Mesenchymal stem cell (in vitro differentiated cells and primary cell): ENCODE measurements around the gene BRME1.

Experiments
- DNase-seq: peaks from one replicate; pipeline ENCODE4 v3.0.0-alpha.2; 2013
- H2AFZ ChIP-seq: one replicate; pipeline ENCODE4 v1.6.1; 2013; ENCODE audit warnings: low read depth, mild to moderate bottlenecking, control low read depth, inconsistent platforms, low read length, moderate library complexity
- H2AK5ac ChIP-seq: 2 replicates; pipeline ENCODE4 v1.6.1; 2013; ENCODE audit warnings: low read length, moderate library complexity, mild to moderate bottlenecking, inconsistent platforms; ENCODE audit not compliant: severe bottlenecking
- H2BK120ac ChIP-seq: one replicate; pipeline ENCODE4 v1.6.1; 2013; ENCODE audit warnings: low read depth, mild to moderate bottlenecking, inconsistent platforms, low read length, moderate library complexity
- H2BK12ac ChIP-seq, 2 experiments: one replicate each; pipeline ENCODE4 v1.6.1; 2013; ENCODE audit warnings: inconsistent platforms in 2 of 2, low read length in 2 of 2, mild to moderate bottlenecking in 2 of 2, moderate library complexity in 2 of 2, control low read depth in 1 of 2
- H2BK15ac ChIP-seq: one replicate; pipeline ENCODE4 v1.6.1; 2013; ENCODE audit warnings: mild to moderate bottlenecking, low read depth, inconsistent platforms; ENCODE audit not compliant: poor library complexity, severe bottlenecking
- H2BK5ac ChIP-seq: 2 replicates; pipeline ENCODE4 v1.6.1; 2013; ENCODE audit warnings: low read depth, mild to moderate bottlenecking, low read length, control low read depth, inconsistent platforms; ENCODE audit not compliant: poor library complexity, severe bottlenecking
- H3K14ac ChIP-seq, 2 experiments: one replicate each; pipeline ENCODE4 v1.6.1; 2013; ENCODE audit warnings: inconsistent platforms in 2 of 2, low read length in 2 of 2, control low read depth in 1 of 2, mild to moderate bottlenecking in 1 of 2, moderate library complexity in 1 of 2
- H3K18ac ChIP-seq, 2 experiments: one replicate each; pipeline ENCODE4 v1.6.1; 2013; ENCODE audit warnings: inconsistent platforms in 2 of 2, low read length in 2 of 2, control low read depth in 1 of 2, low read depth in 1 of 2, mild to moderate bottlenecking in 1 of 2
- H3K23ac ChIP-seq, 2 experiments: one replicate each; pipeline ENCODE4 v1.6.1; 2013; ENCODE audit warnings: inconsistent platforms in 2 of 2, low read length in 2 of 2, mild to moderate bottlenecking in 2 of 2, moderate library complexity in 2 of 2, control low read depth in 1 of 2
- H3K27ac ChIP-seq: 2 replicates; pipeline ENCODE4 v1.5.1; 2013; ENCODE audit warnings: mild to moderate bottlenecking, moderate library complexity, low read length, control low read depth, inconsistent platforms; ENCODE audit not compliant: poor library complexity, severe bottlenecking
- H3K27me3 ChIP-seq, 2 experiments: 2 replicates each; pipeline versions ENCODE4 v1.6.1 to v1.7.0; 2013; ENCODE audit warnings: low read length in 2 of 2, mild to moderate bottlenecking in 2 of 2, moderate library complexity in 2 of 2, control low read depth in 1 of 2, inconsistent platforms in 1 of 2; ENCODE audit not compliant: control insufficient read depth in 1 of 2, insufficient read depth in 1 of 2
- H3K36me3 ChIP-seq, 2 experiments: 2 replicates each; pipeline versions ENCODE4 v1.6.1 to v1.7.0; 2013; ENCODE audit warnings: low read length in 2 of 2, control low read depth in 1 of 2, inconsistent platforms in 1 of 2, low read depth in 1 of 2, mild to moderate bottlenecking in 1 of 2; ENCODE audit not compliant: insufficient read depth in 2 of 2, control insufficient read depth in 1 of 2
- H3K4ac ChIP-seq, 2 experiments: one replicate each; pipeline ENCODE4 v1.6.1; 2013; ENCODE audit warnings: inconsistent platforms in 2 of 2, low read length in 2 of 2, mild to moderate bottlenecking in 2 of 2, moderate library complexity in 2 of 2, control low read depth in 1 of 2, low read depth in 1 of 2
- H3K4me1 ChIP-seq: 2 replicates; pipeline ENCODE4 v1.6.1; 2013; ENCODE audit warnings: low read depth, low read length, control low read depth; ENCODE audit not compliant: control insufficient read depth, insufficient read depth
- H3K4me2 ChIP-seq: 2 replicates; pipeline ENCODE4 v1.6.1; 2013; ENCODE audit warnings: low read length, mild to moderate bottlenecking, inconsistent platforms; ENCODE audit not compliant: poor library complexity, severe bottlenecking
- H3K4me3 ChIP-seq, 2 experiments: 2 replicates each; pipeline versions ENCODE4 v1.5.1 to v1.7.0; 2013; ENCODE audit warnings: low read length in 2 of 2, mild to moderate bottlenecking in 2 of 2, control low read depth in 1 of 2, low read depth in 1 of 2; ENCODE audit not compliant: insufficient read depth in 1 of 2
- H3K79me1 ChIP-seq: replicated peaks from 2 replicates; pipeline ENCODE4 v1.6.1; 2013; ENCODE audit warnings: mild to moderate bottlenecking, control low read depth, low read length, inconsistent platforms; ENCODE audit not compliant: poor library complexity, severe bottlenecking
- H3K9ac ChIP-seq: 2 replicates; pipeline ENCODE4 v1.7.0; 2013; ENCODE audit warnings: mild to moderate bottlenecking, low read length, moderate library complexity
- H3K9me3 ChIP-seq: 2 replicates; pipeline ENCODE4 v1.7.0; 2013; ENCODE audit warnings: mild to moderate bottlenecking, low read length; ENCODE audit not compliant: control insufficient read depth
- H4K8ac ChIP-seq: one replicate; pipeline ENCODE4 v1.6.1; 2013; ENCODE audit warnings: inconsistent platforms, mild to moderate bottlenecking, low read length, moderate library complexity
- H4K91ac ChIP-seq: one replicate; pipeline ENCODE4 v1.6.1; 2013; ENCODE audit warnings: mild to moderate bottlenecking, low read length, inconsistent platforms
- WGBS: methylation state at CpG from one replicate; pipeline ENCODE4 v1.1.7; 2013; ENCODE audit warnings: mixed read lengths; 5-methylcytosine and 5-hydroxymethylcytosine counted together

The BRME1 gene

DNA sequence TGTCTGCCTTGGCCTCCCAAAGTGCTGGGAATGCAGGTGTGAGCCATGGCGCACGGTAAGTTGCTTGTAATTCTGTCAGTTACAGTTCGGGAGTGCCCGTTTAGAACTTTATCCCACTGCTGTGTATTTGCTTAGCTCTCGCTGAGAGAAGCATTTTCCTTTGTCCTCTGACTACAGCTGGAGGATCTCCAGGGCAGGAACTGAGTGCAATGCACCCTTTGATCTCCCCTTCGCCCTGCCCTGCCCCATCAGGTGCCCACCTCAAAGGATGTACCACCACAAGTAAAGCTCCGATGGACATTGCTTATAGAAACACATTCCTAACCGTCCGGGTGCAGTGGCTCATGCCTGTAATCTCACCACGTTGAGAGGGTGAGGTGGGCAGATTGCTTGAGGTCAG lies 6.5 kb downstream of the BRME1 start:
- Histone ChIP-seq H3K36me3 (no peaks in the 10 kb centered on the region), H2BK5ac (no peak overlapping the region), H3K18ac (no peak overlapping the region), H2AFZ (no peak overlapping the region), H2BK120ac (no peak overlapping the region), H4K8ac (no peak overlapping the region), H2AK5ac (no peak overlapping the region), H3K9ac (no peak overlapping the region), H3K14ac (no peak overlapping the region), H3K4me3 (no peak overlapping the region), H3K79me1 (no peaks in the 10 kb centered on the region), H3K9me3 (no peaks in the 10 kb centered on the region), H2BK15ac (no peak overlapping the region), H2BK12ac (no peak overlapping the region), H3K27ac (no peak overlapping the region), H3K4ac (no peak overlapping the region), H3K4me2 (no peak overlapping the region), H3K27me3 (no peaks in the 10 kb centered on the region), H4K91ac (no peak overlapping the region), H3K4me1 (no peaks in the 10 kb centered on the region), H3K23ac (no peak overlapping the region)
- no peak for DNase-seq
- WGBS = 80% methylated on average over 7 of the region's 10 CpGs

DNA sequence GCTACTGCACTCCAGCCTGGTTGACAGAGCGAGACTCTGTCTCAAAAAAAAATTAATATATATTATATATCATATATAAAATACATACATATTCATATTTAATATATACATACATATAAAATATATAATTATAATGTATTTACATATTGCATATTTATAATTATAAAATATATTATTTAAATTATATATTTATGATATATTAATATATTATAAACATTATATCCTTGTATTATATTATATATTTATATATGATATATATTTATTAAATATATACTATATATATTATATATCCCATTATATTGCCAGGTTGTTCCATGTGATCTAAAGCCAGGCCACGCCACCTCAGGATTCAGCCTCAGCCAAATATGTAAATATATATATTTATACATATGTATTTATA lies 9.7 kb downstream of the BRME1 start:
- Histone ChIP-seq H2BK15ac (no peak overlapping the region), H3K4me2 (no peak overlapping the region), H2AK5ac (no peak overlapping the region), H4K8ac (no peak overlapping the region), H3K27me3 (no peaks in the 10 kb centered on the region), H2BK12ac (no peak overlapping the region), H3K18ac (no peak overlapping the region), H3K9me3 (no peaks in the 10 kb centered on the region), H3K4ac (no peak overlapping the region), H4K91ac (no peak overlapping the region), H3K4me1 (no peaks in the 10 kb centered on the region), H2AFZ (no peak overlapping the region), H3K14ac (no peak overlapping the region), H3K27ac (no peak overlapping the region), H3K79me1 (no peaks in the 10 kb centered on the region), H2BK120ac (no peak overlapping the region), H3K36me3 (no peaks in the 10 kb centered on the region), H2BK5ac (no peak overlapping the region), H3K4me3 (no peak overlapping the region), H3K9ac (no peak overlapping the region), H3K23ac (no peak overlapping the region)
- no peak for DNase-seq
- WGBS = no CpG with 5 or more reads among the region's 2 CpGs

DNA sequence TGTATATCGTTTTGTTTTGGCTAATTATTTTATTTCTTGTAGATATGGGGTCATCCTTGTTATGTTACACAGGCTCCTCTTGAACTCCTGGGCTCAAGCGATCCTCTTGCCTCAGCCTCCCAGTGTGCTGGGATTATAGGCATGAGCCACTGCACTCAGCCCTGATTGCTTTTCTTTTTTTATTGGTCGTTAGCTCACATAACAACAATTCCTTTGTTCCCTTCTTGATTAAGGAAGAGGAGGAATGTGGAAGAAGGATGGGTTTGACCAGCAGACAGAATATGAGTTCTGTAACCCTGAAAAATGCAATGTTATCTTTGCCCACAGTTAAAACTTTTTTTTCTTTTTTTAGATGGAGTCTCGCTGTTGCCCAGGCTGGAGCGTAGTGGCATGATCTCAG lies 11.4 kb downstream of the BRME1 start:
- H3K79me1 ChIP-seq = no peaks in the 10 kb centered on the region
- no peak overlapping the region for H2AFZ ChIP-seq
- H2BK12ac ChIP-seq = no peak overlapping the region
- H3K14ac ChIP-seq = no peak overlapping the region
- no peak overlapping the region for H2AK5ac ChIP-seq
- H3K4me3 ChIP-seq = no peak overlapping the region
- no peaks in the 10 kb centered on the region for H3K9me3 ChIP-seq
- WGBS = 85% methylated on average over 4 of the region's 5 CpGs
- no peak overlapping the region for H2BK120ac ChIP-seq
- no peak overlapping the region for H3K18ac ChIP-seq
- no peak overlapping the region for H3K27ac ChIP-seq
- no peak overlapping the region for H2BK15ac ChIP-seq
- H4K91ac ChIP-seq = no peak overlapping the region
- H3K27me3 ChIP-seq = no peaks in the 10 kb centered on the region
- DNase-seq = no peak
- H3K4me1 ChIP-seq = no peaks in the 10 kb centered on the region
- no peak overlapping the region for H3K4me2 ChIP-seq
- no peak overlapping the region for H4K8ac ChIP-seq
- H2BK5ac ChIP-seq = no peak overlapping the region
- no peak overlapping the region for H3K9ac ChIP-seq
- H3K23ac ChIP-seq = no peak overlapping the region
- H3K4ac ChIP-seq = no peak overlapping the region
- H3K36me3 ChIP-seq = no peaks in the 10 kb centered on the region

DNA sequence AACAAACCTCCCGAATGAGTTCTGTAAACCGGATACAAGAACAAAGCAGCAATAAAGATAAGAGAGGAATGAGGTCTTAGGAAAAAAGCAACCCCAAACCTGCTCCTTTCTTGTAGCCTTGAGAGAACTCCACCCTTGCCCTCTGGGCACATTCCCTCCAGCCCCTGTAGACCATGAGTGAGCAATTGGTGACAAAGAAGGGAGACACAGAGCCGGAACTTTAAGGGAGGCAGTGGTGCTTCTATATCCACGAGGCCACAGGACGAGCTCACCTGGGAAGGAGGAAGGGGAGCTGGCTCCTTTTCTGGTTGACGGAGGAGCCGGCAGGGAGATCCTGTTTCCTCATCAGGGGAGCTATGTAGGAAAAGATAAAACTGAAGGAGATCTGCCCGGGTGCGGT lies 13.0 kb downstream of the BRME1 start:
- 87% methylated on average over 9 of the region's 9 CpGs for WGBS
- H3K14ac ChIP-seq = no peak overlapping the region

More for the DNA sequence above, 13.0 kb downstream of the BRME1 start:
- Histone ChIP-seq H3K23ac (no peak overlapping the region), H3K27me3 (no peaks in the 10 kb centered on the region), H3K4me1 (no peaks in the 10 kb centered on the region), H3K27ac (no peak overlapping the region), H4K91ac (no peak overlapping the region), H3K4me3 (no peak overlapping the region), H3K4me2 (no peak overlapping the region), H2AK5ac (no peak overlapping the region), H2AFZ (no peak overlapping the region), H4K8ac (no peak overlapping the region), H2BK120ac (no peak overlapping the region), H2BK5ac (no peak overlapping the region), H3K18ac (no peak overlapping the region), H3K36me3 (no peaks in the 10 kb centered on the region), H2BK15ac (no peak overlapping the region), H3K79me1 (no peaks in the 10 kb centered on the region), H2BK12ac (no peak overlapping the region), H3K4ac (no peak overlapping the region), H3K9me3 (no peaks in the 10 kb centered on the region), H3K9ac (no peak overlapping the region)
- DNase-seq = no peak
